GM18907 (cell line): Measurements from ENCODE around the gene RNF43.
"Not testable (repeated sequence)": the region's sequence is repeated elsewhere in the genome, so short reads cannot be mapped to it uniquely, and the experiment has no call there.

ENCODE experiments used
- ATAC-seq: cut with Tn5 transposase; IDR thresholded peaks from one replicate; pipeline ENCODE4 v1.9.1; 2021; ENCODE audit warnings: mild to moderate bottlenecking, moderate library complexity; ENCODE audit not compliant: unreplicated experiment

RNF43 gene

DNA sequence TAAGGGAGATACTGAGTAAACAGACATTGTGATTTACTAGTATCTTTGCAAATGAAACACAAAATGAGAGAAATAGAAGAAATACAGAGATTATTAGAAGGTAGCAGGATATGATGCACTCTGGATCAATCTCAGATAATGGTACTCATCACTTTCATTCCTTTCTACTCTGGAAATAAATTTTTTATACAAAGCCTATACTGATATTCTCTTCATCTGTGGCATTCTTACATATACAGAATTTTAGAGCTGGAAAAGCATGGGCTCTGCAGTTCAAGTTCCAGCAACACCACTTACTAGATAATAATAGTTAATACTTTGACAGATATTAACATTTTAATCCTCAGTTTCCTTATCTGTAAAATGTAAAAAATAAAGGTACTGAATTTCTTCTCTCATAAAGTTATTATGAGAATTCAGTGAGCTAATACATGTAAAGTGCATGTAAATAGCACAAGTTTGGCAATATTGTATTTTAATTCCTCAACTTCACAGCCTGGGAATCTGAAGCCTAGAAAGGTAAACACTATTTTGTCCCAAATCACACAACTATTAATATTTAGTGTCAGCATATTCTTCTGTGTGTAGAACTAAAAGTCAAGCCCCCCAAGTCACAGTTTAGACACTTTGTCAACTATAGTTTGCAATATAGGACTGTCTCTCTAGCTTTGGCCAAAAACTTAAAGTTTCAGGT lies 6.5 kb downstream of the RNF43 start:
- ATAC-seq, result no peak

DNA sequence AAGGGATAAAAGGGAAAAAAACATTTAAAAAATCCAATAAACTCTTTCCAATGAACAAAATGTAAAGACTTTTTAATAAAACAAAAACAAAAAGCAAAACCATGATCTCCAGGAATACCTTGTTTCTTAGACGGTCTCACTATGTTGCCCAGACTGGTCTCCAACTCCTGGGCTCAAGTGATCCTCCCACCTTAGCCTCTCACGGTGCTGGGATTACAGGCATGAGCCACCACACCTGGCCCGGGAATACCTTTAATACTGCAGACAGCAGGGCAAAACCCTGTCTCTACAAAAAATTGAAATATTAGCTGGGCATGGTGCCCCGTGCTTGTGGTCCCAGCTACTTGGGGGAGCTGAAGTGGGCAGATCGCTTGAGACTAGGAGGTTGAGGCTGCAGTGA lies 7.9 kb downstream of the RNF43 start:
- ATAC-seq, result no peak

DNA sequence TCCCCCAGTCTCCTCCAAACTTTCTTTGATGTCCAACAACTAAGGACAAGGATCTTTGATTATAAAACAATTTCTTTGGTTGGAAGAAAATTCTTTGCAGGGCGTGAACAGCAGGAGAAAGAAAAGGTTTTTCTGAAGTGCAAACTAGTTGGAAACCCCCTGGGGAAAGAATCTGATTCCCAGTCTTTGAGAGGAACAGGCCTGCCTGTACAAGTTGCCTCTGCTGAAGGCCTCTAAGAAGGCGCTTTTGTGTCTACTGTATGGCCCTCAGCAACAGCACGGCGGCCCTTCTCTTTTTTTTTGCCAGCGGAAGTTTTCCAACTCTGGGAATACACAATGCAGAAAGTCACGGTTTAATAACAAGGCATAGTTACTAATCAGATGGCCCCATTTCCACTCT lies 14.0 kb downstream of the RNF43 start:
- no peak for ATAC-seq

DNA sequence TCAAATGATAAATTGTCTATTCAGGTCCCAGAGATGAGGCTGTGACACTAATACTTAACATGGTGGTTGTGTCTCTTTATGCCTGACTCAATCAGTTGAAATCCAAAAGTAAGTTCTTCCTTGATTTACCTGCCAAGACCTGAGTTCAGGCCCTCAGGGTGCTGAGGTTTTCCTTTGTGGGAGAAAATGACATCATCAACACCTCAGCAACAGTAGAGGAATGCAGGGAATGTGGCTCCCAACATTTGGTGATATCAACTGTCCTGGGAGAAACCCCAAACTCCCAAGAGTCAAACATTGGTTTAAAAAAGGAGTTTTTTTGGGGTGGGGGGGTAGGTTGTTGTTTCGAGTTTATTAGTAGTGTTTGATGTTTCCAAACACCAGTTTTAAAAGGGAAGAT lies 14.7 kb downstream of the RNF43 start:
- ATAC-seq, result no peak

DNA sequence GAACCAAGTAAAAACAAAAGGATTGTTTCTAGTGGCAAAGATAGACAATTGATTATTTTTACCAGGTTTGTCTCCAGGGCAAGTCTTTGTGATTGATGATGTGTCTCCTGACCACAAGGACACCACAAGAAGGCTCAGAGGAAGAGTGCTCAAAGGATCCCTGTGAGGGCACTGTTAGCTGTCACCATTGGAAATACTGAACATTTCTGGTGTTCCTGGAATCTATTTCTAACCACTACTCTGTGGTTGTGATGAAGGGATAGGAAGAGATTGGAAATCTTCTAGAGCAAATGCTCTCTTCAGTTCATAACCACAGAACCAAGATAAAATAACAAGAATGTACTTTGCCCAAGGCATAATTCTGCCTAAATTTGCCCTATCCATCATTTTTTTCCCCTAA lies 15.3 kb downstream of the RNF43 start:
- no peak for ATAC-seq

DNA sequence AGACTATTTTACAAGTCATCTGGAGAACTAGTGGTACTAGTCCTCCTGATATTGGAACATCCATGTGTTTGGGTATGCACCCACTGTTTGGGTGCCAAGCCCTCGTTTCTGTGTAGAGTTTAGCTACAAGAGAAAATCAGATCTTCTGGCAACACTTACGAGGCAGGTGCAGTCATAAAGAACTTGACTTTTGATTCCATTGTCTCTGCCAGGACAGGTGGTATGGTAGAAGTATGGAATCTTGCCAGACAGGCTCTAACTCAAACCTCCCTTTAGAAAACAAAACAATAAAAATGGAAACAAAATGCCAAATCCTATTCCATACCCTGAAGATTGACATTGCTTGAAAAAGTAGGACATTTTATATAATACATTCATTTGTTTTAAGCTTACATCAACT lies 16.0 kb downstream of the RNF43 start:
- ATAC-seq, result no peak

DNA sequence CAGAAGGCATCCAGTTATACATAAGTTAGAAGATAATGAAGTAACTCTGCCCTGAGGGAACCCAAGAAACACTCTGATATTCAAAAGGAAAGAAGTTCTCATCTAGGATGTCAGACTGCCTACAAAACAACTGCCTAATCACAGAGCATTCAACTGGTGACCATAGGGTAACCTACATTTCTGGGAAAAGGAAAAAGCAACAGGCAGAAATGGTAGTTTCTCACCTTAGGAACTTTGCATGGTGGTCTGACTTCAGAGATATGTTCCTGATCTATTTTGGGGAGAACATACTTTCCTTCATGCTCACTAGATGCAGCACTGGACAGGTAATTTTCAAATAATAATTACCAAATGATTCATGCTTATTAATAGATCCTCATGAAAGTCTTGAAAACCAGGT lies 16.5 kb downstream of the RNF43 start:
- no peak for ATAC-seq

DNA sequence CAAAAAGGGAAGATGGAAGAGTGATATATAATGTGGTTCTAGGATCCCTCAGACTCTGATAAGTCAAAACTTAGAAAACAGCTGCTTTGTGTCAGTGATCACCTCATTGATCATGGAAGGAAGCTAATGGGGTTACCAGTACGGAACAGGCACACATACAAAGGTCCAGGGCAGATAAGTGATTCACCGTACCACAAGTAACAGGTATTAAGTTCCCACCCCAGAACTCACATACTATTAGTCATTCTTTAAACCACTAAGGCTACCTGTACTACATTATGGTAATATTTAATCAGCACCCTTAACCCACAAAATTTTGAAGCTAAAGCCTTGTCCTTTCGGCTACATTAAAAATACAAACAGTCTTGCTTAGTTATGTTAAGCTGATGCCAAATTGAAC lies 17.4 kb downstream of the RNF43 start:
- ATAC-seq, result no peak

DNA sequence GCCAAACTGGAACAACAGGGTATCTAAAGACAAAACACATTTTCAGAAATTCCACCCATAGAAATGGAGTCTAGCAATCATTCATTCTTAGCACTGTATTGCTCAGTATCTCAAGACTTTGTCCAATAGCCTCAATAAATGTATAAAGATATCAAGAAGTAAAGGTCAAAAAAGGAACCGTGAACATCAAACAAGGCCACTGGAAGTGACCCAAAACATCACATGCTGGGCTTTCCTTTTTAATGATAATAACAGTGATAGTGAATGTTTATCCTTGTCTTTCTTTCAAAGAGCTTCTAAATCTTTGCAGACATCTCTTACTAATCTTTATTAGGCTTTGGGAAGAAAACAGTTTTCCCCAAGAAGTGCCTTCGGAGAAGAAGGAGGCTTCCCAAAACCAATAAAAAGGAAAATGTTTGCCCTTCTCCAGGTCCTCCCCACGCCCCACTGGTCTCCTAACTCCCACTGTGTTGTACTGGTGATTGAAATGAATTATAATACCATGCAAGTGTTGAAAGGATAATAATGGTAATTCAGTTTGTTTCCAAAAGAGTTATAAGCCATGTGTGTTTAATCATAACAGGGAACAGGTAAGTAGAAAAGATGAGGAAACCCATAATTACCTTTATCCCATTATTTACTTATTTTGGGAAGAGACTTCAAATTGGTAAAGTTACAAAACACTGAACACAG lies 18.6 kb downstream of the RNF43 start:
- no peak for ATAC-seq

DNA sequence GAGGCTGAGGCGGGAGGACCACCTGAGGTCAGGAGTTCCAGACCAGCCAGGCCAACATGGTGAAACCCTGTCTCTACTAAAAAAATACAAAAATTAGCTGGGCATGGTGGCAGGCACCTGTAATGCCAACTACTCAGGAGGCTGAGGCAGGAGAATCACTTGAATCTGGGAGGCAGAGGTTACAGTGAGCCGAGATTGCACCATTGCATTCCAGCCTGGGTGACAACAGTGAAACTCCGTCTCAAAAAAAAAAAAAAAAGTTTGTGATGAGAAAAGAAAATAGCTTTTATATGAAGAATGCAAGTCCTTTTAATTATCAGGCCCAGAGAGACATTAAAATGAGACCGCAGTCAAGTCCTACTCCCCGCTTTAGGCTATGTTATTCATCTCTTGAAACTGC lies 19.9 kb downstream of the RNF43 start:
- ATAC-seq, result not testable (repeated sequence)

DNA sequence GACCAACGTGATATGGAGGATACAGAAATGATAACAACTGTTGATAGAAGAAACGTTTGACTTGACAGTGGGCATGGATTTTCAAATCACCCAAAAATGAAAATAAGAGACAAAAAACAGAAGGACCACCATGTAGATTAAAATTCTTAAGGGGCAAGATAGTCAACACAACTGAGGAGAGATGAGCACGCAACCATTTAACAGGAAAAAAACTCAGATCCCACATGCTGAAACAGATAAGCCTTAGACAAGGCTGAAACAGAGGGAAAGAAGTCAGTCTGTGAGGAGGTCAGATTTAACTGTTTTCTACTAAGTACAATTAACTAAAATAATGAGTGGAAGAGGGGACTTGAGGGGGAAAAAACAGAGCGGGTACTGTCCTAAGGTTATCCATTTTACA lies 21.2 kb downstream of the RNF43 start:
- no peak for ATAC-seq

DNA sequence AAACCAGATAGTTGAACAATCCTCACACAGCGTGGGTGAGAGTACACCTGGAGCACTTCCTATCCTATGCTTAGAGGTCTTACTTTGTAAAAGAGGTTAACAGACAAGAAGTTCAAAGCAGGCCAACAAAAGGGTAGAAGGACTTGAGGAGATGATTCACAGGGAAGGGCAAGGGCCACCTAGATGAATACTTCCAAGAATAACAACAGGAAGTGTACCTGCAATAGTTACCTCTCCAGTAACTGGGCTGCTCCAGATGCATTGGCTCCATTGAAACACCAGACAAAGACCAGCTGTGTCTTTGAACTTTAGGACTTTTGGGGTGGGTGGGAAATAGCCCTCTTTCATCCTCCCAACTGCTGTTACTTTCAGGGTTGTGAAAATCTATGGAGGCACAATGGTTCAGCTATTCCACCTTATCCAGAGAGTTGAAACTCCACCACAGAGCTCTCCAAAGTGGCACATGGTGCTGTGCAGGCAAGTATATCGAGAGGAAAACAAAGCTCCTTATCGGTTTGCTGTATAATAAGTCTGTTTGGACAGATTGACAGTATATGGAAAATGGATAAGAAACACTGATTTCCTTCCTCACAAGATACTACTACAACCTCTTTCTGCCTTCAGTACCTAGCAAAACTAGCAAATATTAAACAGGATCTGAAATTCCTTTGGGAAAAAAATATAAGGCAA lies 22.7 kb downstream of the RNF43 start:
- no peak for ATAC-seq

DNA sequence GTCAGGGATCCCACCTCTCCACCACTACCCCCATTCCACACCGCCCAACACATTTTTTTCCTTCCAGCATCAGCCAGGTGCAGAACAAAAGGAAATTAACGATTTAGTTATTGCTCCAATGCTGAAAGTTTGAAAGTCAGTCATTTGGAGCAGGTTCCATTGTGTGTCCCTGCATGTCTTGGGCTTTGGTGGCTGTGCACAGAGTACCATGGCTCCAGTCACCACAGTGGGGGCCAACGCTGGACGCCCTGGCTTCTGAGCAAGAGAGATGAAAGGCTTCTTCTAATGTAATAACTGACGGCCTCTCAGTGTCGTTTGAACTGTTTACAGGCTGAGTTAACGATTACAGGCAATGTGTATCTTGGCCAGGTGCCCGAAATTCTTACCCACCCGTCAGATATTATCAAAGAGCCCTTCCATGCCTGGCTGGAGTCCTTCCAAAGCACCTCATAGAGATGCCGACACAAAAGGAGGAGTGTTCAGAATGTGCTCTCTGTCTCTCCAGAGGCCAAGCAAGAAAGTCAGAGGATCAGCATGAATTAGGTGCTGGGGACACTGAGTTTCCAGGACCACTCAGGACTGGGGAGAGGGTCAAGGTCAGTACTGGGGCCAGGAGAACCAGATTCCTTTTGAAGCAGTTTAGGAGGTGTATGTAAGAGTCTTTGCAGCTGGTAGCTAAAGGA lies 25.9 kb downstream of the RNF43 start:
- no peak for ATAC-seq

DNA sequence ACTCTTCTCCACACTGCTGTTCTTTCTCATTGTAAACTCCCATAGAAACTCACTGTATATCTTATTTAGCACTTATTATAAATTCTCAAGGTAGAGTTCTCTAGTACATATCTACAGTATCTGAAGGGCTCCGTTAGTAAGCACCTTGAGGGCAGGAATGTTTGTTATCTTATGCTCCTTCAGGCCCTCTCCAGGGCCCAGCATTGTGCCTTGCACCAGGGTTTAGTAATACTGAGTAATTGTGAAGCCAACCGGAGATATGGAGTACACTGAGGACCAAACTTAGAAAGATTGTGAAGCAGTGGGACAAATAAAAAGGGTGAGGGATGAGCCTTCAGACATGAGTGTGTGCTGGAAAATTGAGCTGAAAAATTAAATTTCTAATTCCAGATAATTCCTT lies 26.4 kb downstream of the RNF43 start:
- no peak for ATAC-seq

DNA sequence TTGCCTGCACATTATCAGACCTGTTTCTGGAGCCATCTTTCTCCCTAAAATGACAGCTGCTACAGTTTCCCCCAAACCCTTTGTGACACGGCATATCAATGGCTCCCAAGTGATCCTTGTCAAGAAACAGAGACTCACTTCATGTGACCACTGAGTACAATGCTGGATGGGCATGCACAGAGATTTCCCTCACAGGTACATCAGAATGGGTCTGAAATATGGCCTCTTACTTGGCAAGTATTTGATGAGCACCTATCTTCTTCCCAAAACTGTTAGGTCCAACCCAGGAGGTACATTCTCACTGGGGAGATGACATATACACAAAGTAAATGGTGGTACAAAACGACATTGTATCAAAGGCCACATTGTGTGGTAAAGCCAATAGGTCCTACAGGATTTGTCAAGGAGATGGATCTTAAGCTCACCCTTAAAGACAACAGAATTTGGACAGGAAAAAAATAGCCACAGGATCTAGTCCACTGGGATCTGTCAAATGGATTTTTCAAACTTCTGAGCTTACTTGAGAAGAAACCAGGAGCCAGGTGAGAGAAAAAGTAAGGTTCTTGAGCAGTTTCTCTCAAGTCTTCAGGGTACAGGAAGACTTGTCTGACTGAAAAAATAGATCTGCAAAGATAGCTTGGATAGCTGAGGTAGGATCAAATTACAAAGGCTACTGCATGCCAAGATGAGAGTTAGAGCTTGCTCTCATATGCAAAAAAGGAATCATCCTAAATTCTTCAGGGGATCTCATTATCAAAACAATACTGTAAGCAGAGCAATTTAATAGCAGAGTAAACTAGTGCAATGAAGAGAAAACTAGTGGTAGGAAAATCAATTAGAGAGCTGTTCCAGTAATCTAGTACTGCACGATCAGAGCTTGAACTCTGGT lies 28.8 kb downstream of the RNF43 start:
- no peak for ATAC-seq

DNA sequence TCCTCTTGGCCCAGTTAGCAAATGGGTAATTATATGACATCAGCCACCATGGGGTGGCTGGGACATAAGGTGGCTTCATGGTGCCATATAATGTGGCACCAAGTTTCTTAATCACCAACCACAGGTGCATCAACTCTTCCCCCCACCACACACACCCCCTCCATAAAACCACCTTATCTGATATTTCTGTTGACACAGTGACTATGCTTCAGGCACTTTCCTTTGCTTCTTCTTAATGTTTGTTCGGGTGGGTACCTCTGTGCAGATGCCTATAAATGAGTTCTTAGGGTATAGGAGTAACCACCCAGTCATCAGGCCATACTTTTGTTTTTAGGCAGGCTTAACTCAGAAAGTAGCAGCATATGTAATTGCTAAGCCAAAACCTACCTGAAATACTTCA lies 29.5 kb downstream of the RNF43 start:
- no peak for ATAC-seq

DNA sequence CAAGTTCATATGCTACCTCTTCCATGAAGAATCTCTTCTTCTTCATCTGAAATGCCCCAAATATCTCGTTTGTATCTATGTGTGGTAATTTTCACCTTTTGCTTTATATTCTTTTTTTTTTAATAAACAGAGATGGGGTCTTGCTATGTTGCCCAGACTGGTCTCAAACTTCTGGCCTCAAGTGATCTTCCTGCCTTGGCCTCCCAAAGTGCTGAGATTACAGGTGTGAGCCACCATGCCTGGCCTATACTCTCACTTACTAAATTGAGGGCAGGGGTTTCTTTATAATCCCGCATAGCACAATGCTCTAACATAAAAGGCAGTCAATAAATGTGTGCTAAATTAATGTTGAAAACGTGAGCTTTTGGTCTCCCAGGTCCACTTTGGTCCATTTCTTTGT lies 30.6 kb downstream of the RNF43 start:
- ATAC-seq, result no peak

DNA sequence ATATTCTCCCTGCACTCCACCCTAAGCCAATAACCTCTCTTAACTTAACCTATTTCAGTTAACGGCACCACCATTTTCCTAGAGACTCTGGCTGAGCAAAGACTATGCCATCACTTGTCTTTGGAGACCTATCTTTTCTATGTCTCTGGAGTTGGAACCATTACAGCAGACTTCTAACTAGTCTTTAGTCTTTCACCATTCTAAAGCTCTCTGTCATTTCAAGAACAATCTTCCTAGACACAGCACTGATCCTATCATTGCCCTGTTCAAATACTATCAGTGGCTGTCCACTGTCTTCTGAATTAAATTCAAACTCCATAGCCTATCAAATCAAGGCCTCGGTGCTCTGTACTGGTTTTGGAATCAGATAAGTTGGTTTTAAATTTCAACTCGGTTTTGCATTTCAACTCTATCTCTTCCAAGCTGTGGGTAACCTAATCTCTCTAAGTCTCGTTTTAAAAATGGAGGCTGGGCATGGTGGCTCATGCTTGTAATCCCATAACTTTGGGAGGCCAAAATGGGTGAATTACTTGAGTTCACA lies 31.9 kb downstream of the RNF43 start:
- no peak for ATAC-seq

DNA sequence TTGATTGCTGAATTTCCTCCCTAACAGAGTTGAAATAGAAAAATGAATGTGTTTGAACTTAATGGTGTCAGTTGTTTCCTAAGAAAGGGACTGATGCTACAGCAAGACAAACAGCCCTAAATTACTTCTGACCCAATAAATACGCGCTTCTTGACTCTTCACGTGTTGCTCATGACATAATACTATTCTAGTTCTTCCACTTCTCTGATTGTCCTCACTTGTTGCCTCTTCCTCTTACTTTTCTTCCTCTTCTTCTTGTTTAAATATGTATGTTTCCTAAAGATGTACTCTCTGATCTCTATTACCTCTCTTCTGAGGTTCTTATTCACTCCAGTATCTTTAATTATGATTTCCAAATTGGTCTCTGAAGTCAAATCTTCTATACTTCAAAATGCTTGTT lies 32.4 kb downstream of the RNF43 start:
- ATAC-seq, result no peak

DNA sequence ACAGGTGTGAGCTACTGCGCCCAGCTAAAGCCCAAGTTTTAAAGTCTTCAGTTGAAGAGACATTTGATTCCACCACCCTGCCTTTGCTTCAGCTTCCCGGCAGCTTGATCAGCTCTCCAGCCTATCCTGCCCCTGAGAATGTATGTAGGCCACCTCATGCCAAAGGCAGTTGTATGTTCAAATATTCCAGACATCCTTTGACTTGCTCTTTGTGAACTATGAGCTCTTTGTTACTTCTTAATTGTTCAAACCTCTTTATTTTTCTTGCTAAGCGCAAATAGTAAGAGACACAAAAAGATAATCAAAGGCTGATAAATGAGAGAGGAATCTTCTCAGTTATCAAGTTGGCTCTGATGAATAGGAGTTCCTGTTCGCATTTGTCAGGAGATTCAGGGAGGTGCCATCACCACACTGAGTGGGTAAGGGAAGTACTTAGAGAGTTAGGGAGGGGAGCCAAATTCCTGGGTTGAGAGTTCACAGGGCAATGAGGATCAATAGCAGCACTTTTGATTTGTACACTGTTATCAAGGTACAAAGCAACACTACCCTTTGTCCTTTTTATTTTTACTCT lies 33.4 kb downstream of the RNF43 start:
- ATAC-seq, result no peak
